Measurements from ENCODE around the gene PRR36. TPM values are rescaled to one million over a fixed set of nuclear protein-coding genes. Genes with fewer than 3 reads are reported as not detected.
"Not testable (repeated sequence)": the region's sequence is repeated elsewhere in the genome, so short reads cannot be mapped to it uniquely, and the experiment has no call there.

Gene PRR36
- polyA plus RNA-seq, 4 donors, result 0.22 to 0.47 TPM; not detected in 2

DNA sequence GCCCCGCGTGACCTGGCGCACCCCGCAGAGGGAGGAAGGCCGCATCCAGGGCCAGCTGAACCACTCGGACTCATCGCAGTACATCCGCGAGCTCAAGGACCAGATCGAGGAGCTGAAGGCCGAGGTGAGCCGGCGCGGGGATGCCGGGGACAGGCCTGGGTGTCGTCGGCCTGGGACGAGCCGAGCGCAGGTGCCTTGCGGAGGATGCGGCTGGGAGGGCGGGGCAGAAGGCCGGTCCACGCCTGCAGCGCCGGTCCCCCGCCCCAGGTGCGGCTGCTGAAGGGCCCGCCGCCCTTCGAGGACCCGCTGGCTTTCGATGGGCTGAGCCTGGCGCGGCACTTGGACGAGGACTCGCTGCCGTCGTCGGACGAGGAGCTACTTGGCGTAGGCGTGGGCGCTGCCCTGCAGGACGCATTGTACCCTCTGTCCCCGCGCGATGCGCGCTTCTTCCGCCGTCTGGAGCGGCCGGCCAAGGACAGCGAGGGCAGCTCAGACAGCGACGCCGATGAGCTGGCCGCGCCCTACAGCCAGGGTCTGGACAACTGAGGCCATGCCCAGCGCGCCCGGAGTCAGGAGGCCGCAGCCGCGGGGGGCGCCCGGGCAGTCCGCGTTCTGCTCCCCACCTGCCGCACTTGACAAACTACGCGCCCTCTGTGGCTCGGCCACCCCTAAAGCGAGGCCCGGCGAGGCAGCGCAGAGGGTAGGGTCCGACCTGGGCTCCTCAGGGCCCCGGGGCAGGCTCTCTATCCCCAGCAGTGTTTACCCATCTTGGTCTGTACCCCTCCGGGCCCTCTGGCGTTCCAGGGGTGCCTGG, 10.8 kb downstream of the PRR36 start:
- FAIRE-seq (no peak), DNase-seq (peak in 1 of 2 donors; percentile 45)
- H3K9me3 ChIP-seq (ENCODE audit: control insufficient read depth in 2 of 2, insufficient read depth in 1 of 2, low read depth in 1 of 2, low read length in 1 of 2), result no peaks in the 10 kb centered on the region
- H3K36me3 ChIP-seq (ENCODE audit: control insufficient read depth in 3 of 3, insufficient read depth in 2 of 3, low read depth in 1 of 3, low read length in 3 of 3), result peaks cover 0 to 12% (median 0%) of the 10 kb centered on the region in 3 donors
- WGBS, 3 donors, result 20 to 49% (median 47%) methylated on average over 68 to 83 of the region's 83 CpGs
- peak overlapping the region in 1 of 3 donors; percentile 27 for H3K4me3 ChIP-seq (ENCODE audit: low read depth in 1 of 3, low read length in 3 of 3)
- H3K4me1 ChIP-seq (ENCODE audit: control insufficient read depth in 3 of 3, insufficient read depth in 2 of 3, low read depth in 1 of 3, low read length in 2 of 3), result peaks cover 1 to 21% (median 8%) of the 10 kb centered on the region in 3 donors
- H3K27ac ChIP-seq (ENCODE audit: low read depth in 1 of 3, low read length in 2 of 3), result no peak overlapping the region
- peaks cover 10 to 77% (median 14%) of the 10 kb centered on the region in 3 donors for H3K27me3 ChIP-seq (ENCODE audit: control insufficient read depth in 3 of 3, insufficient read depth in 3 of 3, low read length in 3 of 3)

DNA sequence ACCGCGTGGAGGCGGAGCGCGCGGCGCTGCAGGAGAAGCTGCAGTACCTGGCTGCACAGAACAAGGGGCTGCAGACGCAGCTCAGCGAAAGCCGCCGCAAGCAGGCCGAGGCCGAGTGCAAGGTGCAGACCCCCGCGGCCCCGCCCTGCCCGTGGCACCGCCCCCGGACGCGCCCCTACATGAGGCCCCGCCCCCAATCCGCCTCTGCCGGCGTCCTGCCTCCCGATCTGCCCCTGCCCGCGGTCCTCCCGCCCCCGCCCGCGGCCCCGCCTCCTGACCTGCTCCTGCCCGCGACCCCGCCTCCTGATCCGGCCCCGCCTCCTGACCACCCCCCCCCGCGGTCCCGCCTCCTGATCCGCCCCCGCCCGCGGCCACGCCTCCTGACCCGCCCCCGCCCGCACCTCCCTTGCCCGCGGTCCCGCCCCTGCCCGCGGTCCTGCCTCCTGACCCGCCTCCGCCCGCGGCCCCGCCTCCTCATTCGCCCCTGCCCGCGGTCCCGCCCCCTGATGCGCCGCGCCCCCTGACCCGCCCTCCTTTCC, 11.7 kb downstream of the PRR36 start:
- H3K4me3 ChIP-seq (ENCODE audit: low read depth in 1 of 3, low read length in 3 of 3), result peak overlapping the region in 2 of 3 donors; percentile 27 to 34

DNA sequence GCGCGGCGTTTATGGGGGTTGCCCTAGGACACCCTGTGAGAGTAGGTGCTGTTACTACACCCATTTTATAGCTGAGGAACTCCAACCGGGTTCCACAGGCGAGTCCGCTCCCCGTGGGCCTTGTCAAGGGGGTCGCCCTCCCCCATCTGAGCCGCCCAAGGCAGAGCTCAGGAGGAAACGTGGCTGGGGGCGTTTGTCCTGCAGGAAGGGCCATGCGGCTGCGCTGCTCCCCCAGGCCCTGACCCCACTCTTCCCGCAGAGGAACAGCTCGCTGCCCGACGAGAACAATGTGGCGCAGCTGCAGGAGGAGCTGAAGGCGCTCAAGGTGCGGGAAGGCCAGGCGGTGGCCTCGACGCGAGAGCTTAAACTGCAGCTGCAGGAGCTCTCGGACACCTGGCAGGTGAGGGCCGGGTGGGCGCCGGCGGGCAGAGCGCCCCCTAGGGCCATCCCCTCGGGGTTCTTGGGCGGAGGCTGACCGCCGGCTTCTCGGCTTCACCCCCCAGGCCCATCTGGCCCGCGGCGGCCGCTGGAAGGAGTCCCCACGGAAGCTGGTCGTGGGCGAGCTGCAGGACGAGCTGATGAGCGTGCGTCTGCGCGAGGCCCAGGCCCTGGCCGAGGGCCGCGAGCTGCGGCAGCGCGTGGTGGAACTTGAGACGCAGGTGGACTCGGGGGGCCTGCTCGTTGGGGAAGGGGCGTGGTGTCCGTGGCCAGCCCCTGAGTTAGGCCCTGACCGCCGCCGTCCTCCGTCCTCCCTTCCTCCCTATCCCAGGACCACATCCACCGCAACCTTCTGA, 12.4 kb downstream of the PRR36 start:
- peaks cover 0 to 12% (median 0%) of the 10 kb centered on the region in 3 donors for H3K36me3 ChIP-seq (ENCODE audit: control insufficient read depth in 3 of 3, insufficient read depth in 2 of 3, low read depth in 1 of 3, low read length in 3 of 3)
- H3K4me1 ChIP-seq (ENCODE audit: control insufficient read depth in 3 of 3, insufficient read depth in 2 of 3, low read depth in 1 of 3, low read length in 2 of 3), result peaks cover 0 to 28% (median 8%) of the 10 kb centered on the region in 3 donors
- 22 to 25% (median 24%) methylated on average over 56 to 63 of the region's 63 CpGs for WGBS, 3 donors

More for the DNA sequence above, 11.7 kb downstream of the PRR36 start:
- Histone ChIP-seq H3K9me3 (ENCODE audit: control insufficient read depth in 2 of 2, insufficient read depth in 1 of 2, low read depth in 1 of 2, low read length in 1 of 2) (no peaks in the 10 kb centered on the region), H3K36me3 (ENCODE audit: control insufficient read depth in 3 of 3, insufficient read depth in 2 of 3, low read depth in 1 of 3, low read length in 3 of 3) (peaks cover 0 to 12% (median 0%) of the 10 kb centered on the region in 3 donors), H3K4me1 (ENCODE audit: control insufficient read depth in 3 of 3, insufficient read depth in 2 of 3, low read depth in 1 of 3, low read length in 2 of 3) (peaks cover 0 to 28% (median 8%) of the 10 kb centered on the region in 3 donors), H3K27ac (ENCODE audit: low read depth in 1 of 3, low read length in 2 of 3) (no peak overlapping the region), H3K27me3 (ENCODE audit: control insufficient read depth in 3 of 3, insufficient read depth in 3 of 3, low read length in 3 of 3) (peaks cover 10 to 76% (median 14%) of the 10 kb centered on the region in 3 donors)
- 0 to 4% (median 4%) methylated on average over 20 to 66 of the region's 67 CpGs for WGBS, 3 donors
- no peak for FAIRE-seq
- DNase-seq, result peak; percentile 63 to 81

DNA sequence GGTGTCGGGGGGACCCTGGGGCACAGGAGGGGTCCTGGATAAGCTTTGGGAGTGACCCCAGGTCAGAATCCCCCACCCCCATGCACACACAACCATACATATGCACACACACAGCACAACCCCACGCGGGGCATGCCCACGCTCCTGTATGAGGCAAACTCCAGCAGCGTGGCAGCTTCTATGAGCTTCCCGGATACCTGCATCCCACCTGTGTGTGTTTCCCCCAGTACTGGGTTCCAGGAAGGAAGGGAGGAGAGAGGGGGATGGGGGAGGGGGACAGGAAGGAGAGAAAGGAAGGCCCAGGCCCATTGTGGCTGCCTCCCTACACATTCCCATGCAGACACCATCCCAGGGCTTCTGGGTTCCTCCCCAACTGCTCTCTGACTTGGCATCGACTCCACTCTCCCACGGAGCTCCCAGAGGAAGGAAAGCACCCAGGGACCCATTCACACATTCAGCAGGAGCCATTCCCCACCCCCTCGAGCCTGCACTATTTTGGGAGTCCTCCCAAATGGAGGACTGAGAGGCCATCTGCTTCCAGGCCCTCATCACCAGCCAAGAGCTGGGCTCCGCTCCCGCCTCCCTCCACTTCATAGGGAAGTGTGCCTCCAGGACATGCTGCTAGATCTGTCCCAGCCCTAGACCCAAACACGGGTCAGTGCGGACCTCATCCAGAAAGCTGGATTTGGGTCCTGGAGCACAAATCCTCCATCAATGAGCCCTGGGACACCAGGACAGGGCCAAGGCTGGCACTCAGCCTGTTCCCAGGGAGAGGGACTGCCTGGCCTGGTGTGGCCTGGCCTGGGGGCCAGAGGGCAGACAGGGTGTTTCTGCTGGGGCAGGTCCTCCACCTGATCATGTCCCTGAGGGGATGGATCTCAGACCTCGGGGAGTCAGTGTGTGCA, 13.2 kb downstream of the PRR36 start:
- WGBS, 3 donors, result 80 to 87% (median 83%) methylated on average over 13 to 14 of the region's 14 CpGs
- H3K27me3 ChIP-seq (ENCODE audit: control insufficient read depth in 3 of 3, insufficient read depth in 3 of 3, low read length in 3 of 3), result peaks cover 10 to 62% (median 16%) of the 10 kb centered on the region in 3 donors
- DNase-seq (no peak), FAIRE-seq (no peak)
- H3K36me3 ChIP-seq (ENCODE audit: control insufficient read depth in 3 of 3, insufficient read depth in 2 of 3, low read depth in 1 of 3, low read length in 3 of 3), result peaks cover 0 to 12% (median 0%) of the 10 kb centered on the region in 3 donors
- H3K27ac ChIP-seq (ENCODE audit: low read depth in 1 of 3, low read length in 2 of 3), result no peak overlapping the region
- peaks cover 0 to 28% (median 8%) of the 10 kb centered on the region in 3 donors for H3K4me1 ChIP-seq (ENCODE audit: control insufficient read depth in 3 of 3, insufficient read depth in 2 of 3, low read depth in 1 of 3, low read length in 2 of 3)
- no peak overlapping the region for H3K4me3 ChIP-seq (ENCODE audit: low read depth in 1 of 3, low read length in 3 of 3)
- H3K9me3 ChIP-seq (ENCODE audit: control insufficient read depth in 2 of 2, insufficient read depth in 1 of 2, low read depth in 1 of 2, low read length in 1 of 2), result no peaks in the 10 kb centered on the region

More for the DNA sequence above, 12.4 kb downstream of the PRR36 start:
- H3K9me3 ChIP-seq (ENCODE audit: control insufficient read depth in 2 of 2, insufficient read depth in 1 of 2, low read depth in 1 of 2, low read length in 1 of 2), result no peaks in the 10 kb centered on the region
- H3K27ac ChIP-seq (ENCODE audit: low read depth in 1 of 3, low read length in 2 of 3), result no peak overlapping the region
- FAIRE-seq (no peak), DNase-seq (no peak)
- peaks cover 10 to 70% (median 16%) of the 10 kb centered on the region in 3 donors for H3K27me3 ChIP-seq (ENCODE audit: control insufficient read depth in 3 of 3, insufficient read depth in 3 of 3, low read length in 3 of 3)
- H3K4me3 ChIP-seq (ENCODE audit: low read depth in 1 of 3, low read length in 3 of 3), result peak overlapping the region in 2 of 3 donors; percentile 27 to 34

DNA sequence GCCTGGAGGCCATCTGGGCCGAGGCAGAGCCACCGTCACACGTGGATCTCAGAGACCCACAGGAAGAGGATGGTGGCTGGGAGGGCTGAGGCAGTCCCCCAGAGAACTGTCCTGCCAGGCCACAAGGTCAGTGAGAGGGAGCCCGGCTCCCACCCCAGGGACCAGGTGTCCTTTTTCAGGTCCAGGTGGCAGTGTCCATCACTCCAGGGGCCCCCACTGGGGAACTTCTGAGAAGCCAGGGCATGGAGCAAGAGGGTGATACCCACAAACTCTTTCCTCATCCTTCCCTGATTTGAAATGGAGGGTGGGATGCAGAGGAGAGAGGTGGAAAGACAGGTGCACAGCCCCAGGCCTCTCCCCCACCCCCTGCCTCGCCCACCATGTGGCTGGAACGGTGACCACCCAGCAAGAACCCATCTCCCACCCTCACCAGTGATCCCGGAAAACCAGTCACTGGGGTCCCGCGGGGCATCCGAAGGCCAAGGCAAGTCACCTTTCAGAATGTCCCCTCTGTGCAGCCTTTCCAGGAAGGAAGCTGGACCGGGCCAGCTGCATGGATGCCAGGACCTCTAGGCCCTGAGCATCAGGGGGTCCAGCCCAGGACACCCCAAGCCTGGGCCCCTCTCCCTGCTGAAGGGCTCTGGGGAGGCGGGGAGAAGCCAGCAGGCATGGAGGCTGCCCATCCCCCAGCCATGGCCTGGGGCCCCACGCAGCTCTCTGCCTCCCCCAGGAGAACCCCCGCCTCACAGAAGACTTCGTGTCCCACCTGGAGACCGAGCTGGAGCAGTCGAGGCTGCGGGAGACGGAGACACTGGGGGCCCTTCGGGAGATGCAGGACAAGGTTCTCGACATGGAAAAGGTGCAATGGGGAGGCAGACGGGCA, 14.1 kb downstream of the PRR36 start:
- FAIRE-seq (no peak), DNase-seq (no peak)
- Histone ChIP-seq H3K27me3 (ENCODE audit: control insufficient read depth in 3 of 3, insufficient read depth in 3 of 3, low read length in 3 of 3) (peaks cover 10 to 53% (median 12%) of the 10 kb centered on the region in 3 donors), H3K36me3 (ENCODE audit: control insufficient read depth in 3 of 3, insufficient read depth in 2 of 3, low read depth in 1 of 3, low read length in 3 of 3) (peaks cover 0 to 12% (median 0%) of the 10 kb centered on the region in 3 donors), H3K4me3 (ENCODE audit: low read depth in 1 of 3, low read length in 3 of 3) (no peak overlapping the region), H3K9me3 (ENCODE audit: control insufficient read depth in 2 of 2, insufficient read depth in 1 of 2, low read depth in 1 of 2, low read length in 1 of 2) (no peaks in the 10 kb centered on the region), H3K4me1 (ENCODE audit: control insufficient read depth in 3 of 3, insufficient read depth in 2 of 3, low read depth in 1 of 3, low read length in 2 of 3) (peaks cover 0 to 28% (median 8%) of the 10 kb centered on the region in 3 donors), H3K27ac (ENCODE audit: low read depth in 1 of 3, low read length in 2 of 3) (no peak overlapping the region)
- WGBS, 3 donors, result 85 to 91% (median 89%) methylated on average over 21 to 22 of the region's 22 CpGs

DNA sequence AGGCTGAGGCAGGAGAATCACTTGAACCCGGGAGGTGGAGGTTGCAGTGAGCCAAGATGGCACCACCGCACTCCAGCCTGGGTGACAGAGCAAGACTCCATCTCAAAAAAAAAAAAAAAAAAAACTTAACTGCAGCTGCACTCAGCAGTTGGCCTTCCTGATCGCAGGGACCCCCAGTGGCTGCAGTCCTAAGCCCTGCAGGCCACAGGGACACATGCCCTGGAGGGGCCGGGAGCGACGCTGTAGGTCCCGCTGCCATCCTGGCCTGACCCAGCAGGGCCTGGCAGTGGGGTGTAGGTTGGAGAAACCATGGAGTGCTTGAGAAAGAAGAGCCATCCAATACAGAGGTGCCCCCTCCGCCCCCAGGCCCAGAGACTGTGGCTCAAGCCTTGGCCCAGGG, 15.1 kb downstream of the PRR36 start:
- H3K27ac ChIP-seq (ENCODE audit: low read depth in 1 of 3, low read length in 2 of 3); DNase-seq; H3K9me3 ChIP-seq (ENCODE audit: control insufficient read depth in 2 of 2, insufficient read depth in 1 of 2, low read depth in 1 of 2, low read length in 1 of 2); FAIRE-seq; H3K4me3 ChIP-seq (ENCODE audit: low read depth in 1 of 3, low read length in 3 of 3): not testable (repeated sequence)
- Histone ChIP-seq H3K36me3 (ENCODE audit: control insufficient read depth in 3 of 3, insufficient read depth in 2 of 3, low read depth in 1 of 3, low read length in 3 of 3) (peaks cover 0 to 12% (median 0%) of the 10 kb centered on the region in 3 donors), H3K4me1 (ENCODE audit: control insufficient read depth in 3 of 3, insufficient read depth in 2 of 3, low read depth in 1 of 3, low read length in 2 of 3) (peaks cover 0 to 28% (median 8%) of the 10 kb centered on the region in 3 donors), H3K27me3 (ENCODE audit: control insufficient read depth in 3 of 3, insufficient read depth in 3 of 3, low read length in 3 of 3) (peaks cover 7 to 43% (median 10%) of the 10 kb centered on the region in 3 donors)
- WGBS, 3 donors, result 95 to 97% (median 97%) methylated on average over 8 of the region's 8 CpGs

Measured in small intestine (tissue), 7 donors.